Gastrocnemius medialis (tissue), 4 donors: ENCODE data around the gene TMX4.

Experiments
- POLR2A ChIP-seq, 2 donors: fragments of 450-650 bp; IDR thresholded peaks; one replicate each; pipeline ENCODE4 v1.6.1; 2017; ENCODE audit warnings: antibody characterized with exemption in 2 of 2, mild to moderate bottlenecking in 2 of 2, moderate library complexity in 2 of 2
- TF ChIP-seq, protein P1 (sequence below), 5 experiments: fragments of 450-650 bp in 3 of 5; fragments of 200-600 bp in 2 of 5; sonication (generic) in 2 of 5; IDR thresholded peaks in 4 of 5; conservative IDR thresholded peaks in 1 of 5; 1 replicate in 4 of 5; 2 replicates in 1 of 5; pipeline ENCODE4 v1.5.1; 2016 to 2019; ENCODE audit warnings: antibody characterized with exemption in 5 of 5, mild to moderate bottlenecking in 3 of 5, moderate library complexity in 3 of 5

DNA sequence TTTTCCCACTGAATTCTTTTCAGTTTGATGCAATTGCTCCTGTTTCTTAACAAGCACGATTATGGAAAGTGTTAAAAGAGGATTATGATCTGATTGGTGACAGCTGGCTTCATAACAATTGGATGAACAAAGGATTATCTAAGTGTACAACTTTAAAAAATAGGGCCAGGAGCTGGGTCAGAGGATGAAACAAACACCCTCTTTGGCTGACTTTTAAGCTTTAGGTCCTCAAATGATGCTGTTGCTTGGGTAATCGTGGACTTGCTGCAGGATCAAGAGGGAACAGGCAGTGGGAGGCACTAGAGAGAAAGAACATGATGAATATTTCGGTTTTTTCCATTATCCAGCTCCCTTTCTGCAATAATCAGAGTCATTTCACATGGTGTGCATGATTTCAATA, 35.5 kb upstream of the TMX4 start:
- TF ChIP-seq, protein P1, sequence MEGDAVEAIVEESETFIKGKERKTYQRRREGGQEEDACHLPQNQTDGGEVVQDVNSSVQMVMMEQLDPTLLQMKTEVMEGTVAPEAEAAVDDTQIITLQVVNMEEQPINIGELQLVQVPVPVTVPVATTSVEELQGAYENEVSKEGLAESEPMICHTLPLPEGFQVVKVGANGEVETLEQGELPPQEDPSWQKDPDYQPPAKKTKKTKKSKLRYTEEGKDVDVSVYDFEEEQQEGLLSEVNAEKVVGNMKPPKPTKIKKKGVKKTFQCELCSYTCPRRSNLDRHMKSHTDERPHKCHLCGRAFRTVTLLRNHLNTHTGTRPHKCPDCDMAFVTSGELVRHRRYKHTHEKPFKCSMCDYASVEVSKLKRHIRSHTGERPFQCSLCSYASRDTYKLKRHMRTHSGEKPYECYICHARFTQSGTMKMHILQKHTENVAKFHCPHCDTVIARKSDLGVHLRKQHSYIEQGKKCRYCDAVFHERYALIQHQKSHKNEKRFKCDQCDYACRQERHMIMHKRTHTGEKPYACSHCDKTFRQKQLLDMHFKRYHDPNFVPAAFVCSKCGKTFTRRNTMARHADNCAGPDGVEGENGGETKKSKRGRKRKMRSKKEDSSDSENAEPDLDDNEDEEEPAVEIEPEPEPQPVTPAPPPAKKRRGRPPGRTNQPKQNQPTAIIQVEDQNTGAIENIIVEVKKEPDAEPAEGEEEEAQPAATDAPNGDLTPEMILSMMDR (IDR thresholded peaks at IDR 0.05 in 4 of 5, conservative IDR thresholded peaks at IDR 0.05 in 1 of 5) = no peak
- no peak for TF ChIP-seq POLR2A (IDR thresholded peaks at IDR 0.05)
